Superior temporal gyrus (tissue), 1 donor: ENCODE measurements around the gene TEX19.
"Not testable (repeated sequence)": the region's sequence is repeated elsewhere in the genome, so short reads cannot be mapped to it uniquely, and the experiment has no call there.

ENCODE experiments used
- DNase-seq: peaks from one replicate; pipeline ENCODE4 v3.0.0-alpha.2; 2016; ENCODE audit errors: extremely low spot score

Gene TEX19

DNA sequence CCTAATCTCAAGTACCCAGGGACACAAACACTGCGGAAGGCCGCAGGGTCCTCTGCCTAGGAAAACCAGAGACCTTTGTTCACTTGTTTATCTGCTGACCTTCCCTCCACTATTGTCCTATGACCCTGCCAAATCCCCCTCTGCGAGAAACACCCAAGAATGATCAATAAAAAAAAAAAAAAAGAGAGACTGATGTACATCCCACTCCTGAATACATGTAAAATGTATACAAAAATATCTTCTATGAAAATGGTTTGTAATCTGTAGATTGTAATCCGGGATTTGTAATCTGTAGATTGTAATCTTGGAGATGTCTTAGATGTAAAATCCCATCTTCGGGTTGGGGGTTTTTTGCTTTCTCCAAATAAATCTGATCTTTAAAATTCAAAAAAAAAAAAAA, 18.2 kb downstream of the TEX19 start:
- DNase-seq: not testable (repeated sequence)

GRCh38 chr17:82377924-82378740, 19.1 kb downstream of the TEX19 start:
- DNase-seq: no peak

DNA sequence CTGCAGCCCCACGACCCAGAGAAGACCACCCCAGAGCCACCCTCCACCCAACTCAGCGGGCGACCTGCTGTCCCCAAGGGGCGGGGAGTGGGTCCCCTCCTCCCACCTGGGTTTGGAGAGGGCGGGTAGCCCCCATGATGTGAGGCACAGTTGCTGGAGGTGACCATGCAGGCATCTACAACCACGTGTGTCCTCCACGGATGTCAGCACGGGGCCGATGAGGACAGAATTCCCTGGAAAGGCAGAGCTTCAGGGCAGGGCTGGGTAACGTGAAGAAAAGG, 19.6 kb downstream of the TEX19 start:
- DNase-seq: no peak

GRCh38 chr17:82380860-82381702, 22.0 kb downstream of the TEX19 start:
- DNase-seq: peak; percentile 40

- DNase-seq: not testable (repeated sequence)
Measured at GRCh38 chr17:82381703-82382009, 22.6 kb downstream of the TEX19 start.

GRCh38 chr17:82382220-82382932, 23.3 kb downstream of the TEX19 start:
- DNase-seq: not testable (repeated sequence)

GRCh38 chr17:82382933-82383255, 23.8 kb downstream of the TEX19 start:
- DNase-seq: no peak

DNA sequence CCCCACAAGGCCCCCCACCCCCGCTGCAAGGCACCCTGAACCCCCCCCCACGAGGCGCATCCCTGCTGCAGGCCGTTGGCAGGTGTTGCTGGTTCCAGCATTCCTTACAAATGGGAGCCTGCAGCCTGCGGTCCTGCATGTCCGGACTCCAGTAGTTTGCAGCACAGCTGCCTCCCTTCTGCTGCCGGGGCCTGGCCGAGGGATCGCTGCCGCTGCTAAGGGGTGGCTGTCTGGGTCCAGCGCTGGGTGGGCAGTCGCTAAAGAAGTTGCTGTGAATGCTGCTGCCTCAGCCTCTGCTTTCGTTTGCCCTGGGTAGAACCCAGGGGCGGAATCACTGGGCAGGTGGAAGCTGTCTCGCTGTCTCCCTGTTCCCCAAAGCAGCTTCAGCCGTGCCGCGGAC, 24.4 kb downstream of the TEX19 start:
- no peak for DNase-seq

GRCh38 chr17:82384051-82384729, 25.1 kb downstream of the TEX19 start:
- DNase-seq: no peak

DNA sequence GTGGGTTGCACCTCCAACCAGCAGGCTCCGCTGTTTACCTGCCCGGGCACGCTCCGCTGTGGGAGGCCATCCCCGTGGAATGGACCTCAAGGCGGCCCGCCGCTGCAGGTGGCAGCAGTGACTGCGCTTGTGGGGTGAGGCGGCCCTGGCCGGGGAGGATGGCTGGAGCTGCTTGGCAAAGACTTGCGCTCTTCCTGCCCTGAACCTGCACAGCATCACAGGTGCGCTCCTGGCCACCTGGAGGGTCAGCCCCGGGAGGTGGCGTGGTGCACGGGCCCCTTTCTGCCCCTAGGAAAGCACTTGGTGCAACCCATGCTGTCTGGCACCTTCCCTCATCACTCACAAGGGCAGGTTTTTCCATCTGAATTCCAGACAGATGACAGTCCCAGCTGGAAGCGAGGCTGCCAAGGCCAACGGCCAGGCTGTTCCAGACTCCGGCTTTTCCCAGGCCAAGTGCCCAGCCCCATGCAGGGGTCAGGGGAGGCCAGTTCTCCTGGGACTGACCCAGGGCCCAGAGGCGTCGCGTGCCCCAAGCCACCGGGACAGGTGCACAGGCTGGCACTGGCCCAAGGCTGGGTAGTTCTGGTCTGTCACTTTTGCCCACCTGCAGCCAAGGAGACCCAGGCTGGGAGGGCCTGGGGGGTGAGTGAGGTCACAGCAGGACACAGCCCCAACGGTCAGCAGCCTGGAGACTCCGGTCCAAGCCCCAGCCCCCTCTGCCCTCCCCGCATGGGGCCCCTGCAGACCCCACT, 25.9 kb downstream of the TEX19 start:
- no peak for DNase-seq

GRCh38 chr17:82385559-82386254, 26.7 kb downstream of the TEX19 start:
- no peak for DNase-seq

DNA sequence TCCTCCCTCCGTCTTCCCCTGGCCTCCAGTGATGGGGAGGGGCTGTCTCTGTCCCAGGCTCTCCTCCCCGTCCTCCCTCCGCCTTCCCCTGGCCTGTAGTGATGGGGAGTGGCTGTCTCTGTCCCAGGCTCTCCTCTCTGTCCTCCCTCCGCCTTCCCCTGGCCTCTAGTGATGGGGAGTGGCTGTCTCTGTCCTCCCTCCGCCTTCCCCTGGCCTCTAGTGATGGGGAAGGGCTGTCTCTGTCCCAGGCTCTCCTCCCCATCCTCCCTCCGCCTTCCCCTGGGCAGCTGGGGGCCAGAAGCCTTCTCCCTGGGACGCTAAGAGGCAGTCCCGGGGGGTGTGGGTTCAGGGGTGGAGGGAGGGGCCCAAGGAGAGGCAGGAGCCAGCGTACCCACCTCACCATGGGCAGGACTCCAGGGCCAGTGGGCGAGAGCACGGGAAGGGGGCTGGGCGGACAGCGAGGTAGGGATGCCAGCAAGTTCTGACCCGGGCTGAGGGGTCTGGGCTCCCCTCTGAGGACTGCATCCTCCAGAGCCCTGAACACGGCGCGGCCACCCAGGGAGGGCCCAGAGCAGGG, 27.3 kb downstream of the TEX19 start:
- no peak for DNase-seq

GRCh38 chr17:82386881-82387704, 28.0 kb downstream of the TEX19 start:
- DNase-seq: no peak

- no peak for DNase-seq
Measured at GRCh38 chr17:82387705-82388106, 28.7 kb downstream of the TEX19 start.

DNA sequence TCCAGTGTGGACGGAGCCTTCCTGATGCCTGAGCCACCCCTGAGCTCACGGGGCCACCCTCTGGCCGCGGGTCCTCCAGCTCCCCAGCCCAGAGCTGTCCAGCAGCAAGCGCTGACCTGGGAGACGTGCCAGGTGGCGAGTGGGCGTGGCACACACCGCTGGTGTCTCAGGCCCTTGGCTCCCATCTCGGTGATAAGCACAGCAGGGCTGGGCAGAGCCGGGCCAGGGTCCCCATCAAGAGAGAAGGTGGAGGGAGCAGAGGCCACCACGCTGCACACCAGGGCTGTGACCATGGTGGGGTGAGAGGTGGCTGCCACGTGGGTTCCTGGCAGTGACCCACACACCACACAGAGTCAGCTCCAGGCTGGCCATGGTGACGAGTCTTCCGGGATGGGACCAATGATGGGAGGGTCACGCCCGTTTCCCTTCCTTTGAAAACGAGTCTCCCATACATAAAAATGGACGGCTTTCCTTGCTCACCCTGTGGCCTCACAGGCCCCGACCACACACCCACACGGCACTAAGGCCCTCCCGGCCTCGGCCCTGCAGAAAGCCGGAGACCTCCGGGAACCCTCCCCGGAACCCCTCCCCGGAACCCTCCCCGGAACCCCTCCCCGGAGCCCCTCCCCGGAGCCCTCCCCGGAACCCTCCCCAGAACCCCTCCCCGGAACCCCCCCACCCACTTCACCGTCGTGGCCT, 29.3 kb downstream of the TEX19 start:
- no peak for DNase-seq

DNA sequence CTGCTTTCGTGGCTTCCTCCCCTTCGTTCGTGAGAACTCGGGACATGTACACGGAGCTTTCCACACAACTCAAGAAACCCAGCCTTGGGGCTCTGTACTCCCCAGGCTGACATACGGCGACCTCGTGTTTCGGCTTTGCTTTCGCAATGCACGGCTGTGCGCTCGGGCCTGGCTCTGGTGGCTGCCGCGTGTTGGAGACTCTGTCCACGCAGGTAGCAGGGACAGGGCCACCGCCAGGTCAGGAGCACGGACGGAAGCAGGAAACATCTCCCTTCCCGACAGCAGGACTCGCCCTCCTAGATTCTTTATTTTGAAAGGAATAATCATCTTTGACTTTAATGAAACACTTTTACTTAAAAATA, 29.9 kb downstream of the TEX19 start:
- DNase-seq: no peak

DNA sequence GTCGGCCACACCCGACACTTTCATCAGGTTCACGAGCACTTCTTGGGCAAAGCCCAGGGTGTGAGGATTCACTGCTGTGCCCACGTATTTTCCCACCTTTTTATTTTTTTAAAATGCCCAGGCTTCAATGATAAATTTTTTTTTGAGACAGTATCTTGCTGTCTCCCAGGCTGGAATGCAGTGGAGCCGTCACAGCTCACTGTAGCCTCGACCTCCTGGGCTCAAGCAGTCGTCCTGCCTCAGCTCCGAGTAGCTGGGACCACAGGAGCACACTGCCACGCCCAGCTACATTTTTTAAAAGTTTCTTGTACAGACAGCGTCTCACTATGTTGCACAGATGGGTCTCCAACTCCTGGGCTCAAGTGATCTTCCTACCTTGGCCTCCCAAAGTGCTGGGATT, 30.3 kb downstream of the TEX19 start:
- DNase-seq: no peak

DNA sequence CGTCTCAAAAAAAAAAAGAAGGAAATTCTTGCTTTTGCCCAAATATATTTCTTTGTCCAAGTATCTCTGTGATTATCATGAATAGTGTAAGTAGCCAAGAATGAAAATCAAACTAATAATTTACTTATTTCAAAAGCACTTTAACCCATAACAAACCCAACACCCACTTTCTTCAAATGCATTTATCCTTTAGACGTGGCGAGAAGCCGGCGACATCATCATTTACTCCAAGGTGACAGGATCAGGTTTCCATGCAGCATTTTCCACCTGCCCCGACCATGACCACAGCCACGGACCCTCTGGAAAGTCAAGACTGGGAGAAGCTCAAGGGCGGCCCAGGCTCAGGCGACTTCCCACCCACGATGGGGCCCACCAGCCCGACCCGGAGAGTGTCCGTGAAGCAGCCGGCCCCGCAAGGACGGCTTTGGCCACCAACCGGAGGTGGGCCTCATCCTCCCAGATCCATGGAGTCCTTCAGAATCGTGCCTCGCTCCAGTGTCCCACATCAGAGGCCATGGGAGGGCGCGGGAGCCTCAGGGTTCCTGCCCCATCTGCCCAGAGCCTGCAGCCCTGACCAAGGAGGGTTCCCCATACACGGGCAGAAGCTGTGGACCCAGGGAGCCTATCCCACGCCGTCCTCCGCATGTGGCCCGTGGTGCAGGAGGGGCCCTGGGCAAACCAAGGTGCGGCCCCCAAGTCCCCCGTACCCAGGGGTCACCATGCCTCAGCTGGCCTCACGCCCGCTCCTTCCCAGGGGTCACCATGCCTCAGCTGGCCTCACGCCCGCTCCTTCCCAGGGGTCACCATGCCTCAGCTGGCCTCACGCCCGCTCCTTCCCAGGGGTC, 31.2 kb downstream of the TEX19 start:
- no peak for DNase-seq
